Fibroblast of skin of right biceps (primary cell): ENCODE measurements around the gene CNIH2.

Experiments
- DNase-seq: peaks from one replicate; pipeline ENCODE4 v3.0.0-alpha.2; 2013

Gene CNIH2

DNA sequence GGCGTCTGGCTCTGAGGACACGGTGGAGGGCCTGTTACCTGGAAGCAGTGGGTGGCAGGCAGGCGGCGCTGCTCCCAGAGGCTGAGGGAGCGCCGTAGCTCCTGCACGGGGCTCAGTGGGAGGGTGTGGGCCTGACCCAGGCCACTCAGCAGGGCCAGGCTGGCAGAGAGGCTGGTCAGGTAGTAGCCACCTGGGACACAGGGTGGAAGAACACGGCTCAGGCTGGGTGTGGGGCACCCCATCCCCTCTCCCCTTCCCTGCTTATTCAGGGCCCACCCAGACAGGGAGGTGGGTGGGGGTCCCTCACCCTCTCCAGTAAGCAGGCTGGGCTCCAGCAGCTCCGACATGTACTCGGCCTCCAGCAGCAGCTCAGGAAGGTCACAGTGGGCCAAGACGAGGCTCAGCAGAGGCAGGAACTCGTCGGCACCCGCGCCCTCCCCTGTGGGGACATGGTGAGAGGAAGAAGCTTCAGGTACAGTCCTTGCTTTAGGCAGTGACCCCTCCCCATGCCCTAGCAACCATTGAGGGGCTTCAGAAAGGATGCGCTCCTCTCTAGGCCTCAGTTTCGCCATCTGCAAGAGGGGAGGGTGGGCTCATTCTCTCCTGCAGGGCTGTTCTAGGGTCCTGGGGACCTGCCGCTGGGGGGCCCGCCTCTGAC is 55.4 kb downstream of the CNIH2 start:
- DNase-seq: no peak
